K562 treated with DMSO at 1 percent for 48 hours (cell line): Measurements from ENCODE around the gene PSG5. TPM values are rescaled to one million over a fixed set of nuclear protein-coding genes. Genes with fewer than 3 reads are reported as not detected.

Experiments used
- total RNA-seq: library from RNA; unstranded; fragments of 300-600 nt; gene quantifications from 2 replicates; pipeline ENCODE4 v1.2.3, GENCODE V29; 2022; ENCODE audit warnings: low replicate concordance; ENCODE audit errors: extremely low read depth

PSG5 gene
- not detected in 2 replicates for total RNA-seq

DNA sequence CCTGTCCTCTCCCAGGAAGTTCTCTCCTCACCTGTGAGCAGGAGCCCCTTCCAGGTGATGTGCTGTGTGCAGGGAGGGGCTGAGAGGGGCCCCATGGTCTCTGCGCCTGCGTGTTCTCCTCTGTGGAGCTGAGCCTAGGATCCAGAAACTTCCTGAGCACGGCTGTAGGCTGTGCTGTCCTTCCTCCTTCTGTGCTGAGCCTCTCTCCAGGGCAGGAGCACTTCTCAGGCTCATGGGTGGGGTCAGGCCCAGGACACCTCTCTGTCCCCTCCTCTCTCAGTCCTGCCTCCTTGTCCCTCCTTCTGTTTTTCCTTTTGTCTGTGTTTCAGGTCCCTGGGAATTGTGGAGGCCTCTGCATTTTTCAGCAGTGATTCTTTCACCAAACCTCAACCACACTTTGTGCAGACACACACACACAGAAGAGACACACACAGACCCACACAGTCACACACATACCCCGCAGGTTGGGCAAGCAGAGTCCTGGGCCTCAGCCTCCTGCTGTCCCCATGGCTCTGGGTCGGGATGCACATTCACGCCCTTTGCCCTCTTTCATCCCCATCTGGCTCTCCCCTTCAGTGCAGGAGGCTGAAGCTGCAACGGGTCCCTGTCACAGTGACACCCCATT lies at the start of gene PSG5:
PSG5 (minus strand) TSS at position 226 of the 625 bp plus-strand sequence; CDS start at position 95, 131 bp downstream.

GRCh38 chr19:43205471-43206105 lies 19.3 kb upstream of the PSG5 start, which contains the start of gene PSG4:
Gene PSG4, minus strand, starts transcription at chr19:43205638. Its CDS starts 102 bp downstream, at chr19:43205536.

Other genes starting within 250 kb of the PSG5 start
- gene PSG7, start 249.3 kb downstream of the PSG5 start, total RNA-seq, result not detected in 2 replicates
- gene PSG11, start 160.1 kb downstream of the PSG5 start, total RNA-seq, result not detected in 2 replicates
- not detected in 2 replicates for gene PSG2, start 103.8 kb downstream of the PSG5 start, total RNA-seq
- gene PSG4, start 19.1 kb upstream of the PSG5 start, total RNA-seq, result not detected in 2 replicates
- not detected in 2 replicates for gene PSG9, start 83.0 kb upstream of the PSG5 start, total RNA-seq
- gene CD177, start 167.2 kb upstream of the PSG5 start, total RNA-seq, result not detected in 2 replicates
- gene TEX101, start 228.4 kb upstream of the PSG5 start, total RNA-seq, result not detected in 2 replicates